A549 treated with DMSO at 1 μM for 4 hours (cell line): ENCODE results near the gene C3orf52. TPM values are rescaled to one million over a fixed set of nuclear protein-coding genes. Genes with fewer than 3 reads are reported as not detected.

Experiments
- total RNA-seq: library from RNA; stranded (reverse); fragments of 200-300 nt; extraction: Qiagen RNA extraction; gene quantifications from 5 replicates; pipeline ENCODE4 v1.2.3, GENCODE V29; 2022; ENCODE audit warnings: low read depth

C3orf52 gene
- total RNA-seq = 10.6 to 17.7 TPM (median 15.1 TPM) in 5 replicates

GRCh38 chr3:112086076-112086854 lies at the start of gene C3orf52:
TSS of gene C3orf52 (plus strand) at chr3:112086389. CDS start at chr3:112086408, 19 bp downstream.

GRCh38 chr3:112132975-112133448 lies 46.8 kb downstream of the C3orf52 start, which contains the start of gene GCSAM:
TSS of gene GCSAM (minus strand) at chr3:112133248. CDS start at chr3:112133120, 128 bp downstream.

Other genes with a start within 250 kb of the C3orf52 start
- gene PHLDB2, start 227.1 kb upstream of the C3orf52 start, total RNA-seq = 17.2 to 32.4 TPM (median 26.6 TPM) in 5 replicates
- 20.6 to 27.3 TPM (median 25.5 TPM) in 5 replicates for gene ABHD10, start 107.4 kb upstream of the C3orf52 start, total RNA-seq
- not detected in 5 replicates for gene TAGLN3, start 87.5 kb upstream of the C3orf52 start, total RNA-seq
- 0.03 to 0.13 TPM (median 0.12 TPM) in 5 replicates for gene TMPRSS7, start 51.7 kb upstream of the C3orf52 start, total RNA-seq
- not detected in 5 replicates for gene GCSAM, start 46.9 kb downstream of the C3orf52 start, total RNA-seq
- not detected in 5 replicates for gene SLC9C1, start 207.8 kb downstream of the C3orf52 start, total RNA-seq
- not detected in 5 replicates for gene CD200, start 246.8 kb downstream of the C3orf52 start, total RNA-seq